ENCODE measurements around the gene OR7D2.

The OR7D2 gene

GRCh38 chr19:9205501-9206113 is 26.8 kb downstream of the OR7D2 start:
- DNase-seq (ENCODE audit: low read depth in 3 of 3): peak; percentile 19 to 55 (median 37)

GRCh38 chr19:9219489-9219888 is 40.7 kb downstream of the OR7D2 start, which contains the start of gene OR7D4:
OR7D4 (minus strand) TSS chr19:9219589; CDS start chr19:9214837, 4,752 bp downstream.
- no peak for DNase-seq (ENCODE audit: low read depth in 3 of 3)

All from stimulated activated CD4-positive, alpha-beta T cell treated with anti-CD3 and anti-CD28 coated beads, TNF-alpha, amount 100 ng/mL, for 24 hours (primary cell).